ENCODE measurements around the gene EIF2AK3.
"Not testable (repeated sequence)": the region's sequence is repeated elsewhere in the genome, so short reads cannot be mapped to it uniquely, and the experiment has no call there.

The EIF2AK3 gene

GRCh38 chr2:88554189-88554588 lies 73.1 kb downstream of the EIF2AK3 start:
- no peak overlapping the region for H3K27ac ChIP-seq (ENCODE audit: extremely low read depth, low read depth, low read length)
- no peak overlapping the region for H3K4me3 ChIP-seq (ENCODE audit: low read depth, low read length)
- ChIA-PET POLR2A (no interaction called here), CTCF (interaction anchor here (0.7 to 1.1 kb wide), 4 partner anchors 36 to 347 kb away, joined by 3 to 6 read pairs (median 4); no protein-coding TSS in a partner anchor)
- no peaks in the 10 kb centered on the region for H3K9me3 ChIP-seq (ENCODE audit: control insufficient read depth, insufficient read depth, low read depth, low read length)
- no peaks in the 10 kb centered on the region for H3K4me1 ChIP-seq (ENCODE audit: control insufficient read depth, insufficient read depth, low read length)
- peak; percentile 39 for TF ChIP-seq ZNF654 (tag by site-specific recombination; IDR thresholded peaks at IDR 0.05; ENCODE audit: low read depth)
- TF ChIP-seq CTCF (tag by site-specific recombination; IDR thresholded peaks at IDR 0.05) = peak; percentile 45; the same call in 1 of the 2 replicates
- no peak for TF ChIP-seq TRIM28 (IDR thresholded peaks at IDR 0.05; ENCODE audit: borderline replicate concordance, low read length)
- H3K36me3 ChIP-seq (ENCODE audit: control insufficient read depth in 2 of 2, insufficient read depth in 1 of 2, low read length in 2 of 2) = peaks cover 0 to 12% of the 10 kb centered on the region in 2 experiments; a peak in 1 of 3 replicates

- no peaks in the 10 kb centered on the region for H3K9me3 ChIP-seq (ENCODE audit: control insufficient read depth, insufficient read depth, low read depth, low read length)
- CTCF ChIA-PET = interaction anchor here (0.6 kb wide), 1 partner anchor 95 kb away, joined by 3 read pairs; no protein-coding TSS in a partner anchor
- POLR2A ChIA-PET = no interaction called here
- no peak overlapping the region for H3K4me3 ChIP-seq (ENCODE audit: low read depth, low read length)
- H3K27ac ChIP-seq (ENCODE audit: extremely low read depth, low read depth, low read length) = no peak overlapping the region
- H3K4me1 ChIP-seq (ENCODE audit: control insufficient read depth, insufficient read depth, low read length) = no peaks in the 10 kb centered on the region
- no peak for TF ChIP-seq ZNF560 (tag by site-specific recombination; IDR thresholded peaks at IDR 0.05; ENCODE audit: borderline replicate concordance)
- TF ChIP-seq ZNF571 (tag by site-specific recombination; IDR thresholded peaks at IDR 0.05) = no peak
- no peak for TF ChIP-seq ZNF18 (tag by site-specific recombination; IDR thresholded peaks at IDR 0.05)
- TF ChIP-seq PRDM6 (tag by site-specific recombination; IDR thresholded peaks at IDR 0.05) = no peak
- TF ChIP-seq ZBTB44 (tag by site-specific recombination; IDR thresholded peaks at IDR 0.05) = no peak
- TF ChIP-seq ZNF223 (tag by site-specific recombination; IDR thresholded peaks at IDR 0.05) = no peak
- no peak for TF ChIP-seq ZNF350 (tag by site-specific recombination; IDR thresholded peaks at IDR 0.05)
- no peak for TF ChIP-seq GLI4 (tag by site-specific recombination; IDR thresholded peaks at IDR 0.05)
- no peak for TF ChIP-seq ZNF654 (tag by site-specific recombination; IDR thresholded peaks at IDR 0.05; ENCODE audit: low read depth)
- no peak for TF ChIP-seq ZNF266 (tag by site-specific recombination; IDR thresholded peaks at IDR 0.05; ENCODE audit: low read depth)
- no peak for TF ChIP-seq ZNF280C (tag by site-specific recombination; IDR thresholded peaks at IDR 0.05)
- no peak for TF ChIP-seq ZNF354C (tag by site-specific recombination; IDR thresholded peaks at IDR 0.05; ENCODE audit: borderline replicate concordance, low read depth)
- no peak for TF ChIP-seq ZNF2 (tag by site-specific recombination; IDR thresholded peaks at IDR 0.05)
- H3K36me3 ChIP-seq (ENCODE audit: control insufficient read depth in 2 of 2, insufficient read depth in 1 of 2, low read length in 2 of 2) = no peaks in the 10 kb centered on the region
Observed at GRCh38 chr2:88549616-88550292, 77.5 kb downstream of the EIF2AK3 start.

GRCh38 chr2:88546291-88546690 lies 81.0 kb downstream of the EIF2AK3 start:
- H3K9me3 ChIP-seq (ENCODE audit: control insufficient read depth, insufficient read depth, low read depth, low read length); H3K36me3 ChIP-seq (ENCODE audit: control insufficient read depth in 2 of 2, insufficient read depth in 1 of 2, low read length in 2 of 2); H3K4me1 ChIP-seq (ENCODE audit: control insufficient read depth, insufficient read depth, low read length); POLR2A ChIA-PET; H3K27ac ChIP-seq (ENCODE audit: extremely low read depth, low read depth, low read length); H3K4me3 ChIP-seq (ENCODE audit: low read depth, low read length): not testable (repeated sequence)
- CTCF ChIA-PET = interaction anchor here (0.7 kb wide), 1 partner anchor 464 kb away, joined by 3 read pairs; no protein-coding TSS in a partner anchor
